Heart right ventricle (tissue), 16 donors: ENCODE results near the gene RDH16. TPM values are rescaled to one million over a fixed set of nuclear protein-coding genes. Genes with fewer than 3 reads are reported as not detected.
"Not testable (repeated sequence)": the region's sequence is repeated elsewhere in the genome, so short reads cannot be mapped to it uniquely, and the experiment has no call there.

Source experiments
- ATAC-seq, 8 donors: fragments of 200-7000 bp; cut with Tn5 transposase; one replicate each; pipeline ENCODE4 v1.9.1; 2020; ENCODE audit warnings: mild to moderate bottlenecking in 8 of 8, moderate library complexity in 8 of 8, moderate number of reproducible peaks in 1 of 8
- DNase-seq, 2 donors: peaks; one replicate each; pipeline ENCODE4 v3.0.0-alpha.2; 2020
- H3K27ac ChIP-seq, 10 donors: fragments of 200-600 bp; sonication (generic) in 2 of 10; one replicate each; pipeline versions ENCODE4 v1.5.0 to v1.8.0; 2020 to 2022; ENCODE audit warnings: mild to moderate bottlenecking in 3 of 10
- H3K27me3 ChIP-seq, 7 donors: fragments of 200-600 bp; one replicate each; pipeline ENCODE4 v1.8.0; 2021 to 2022; ENCODE audit warnings: mild to moderate bottlenecking in 2 of 7
- H3K36me3 ChIP-seq, 9 donors: fragments of 200-600 bp; sonication (generic) in 1 of 9; one replicate each; pipeline versions ENCODE4 v1.5.0 to v1.8.0; 2020 to 2022; ENCODE audit warnings: mild to moderate bottlenecking in 2 of 9
- H3K4me1 ChIP-seq, 9 donors: fragments of 200-600 bp; sonication (generic) in 1 of 9; one replicate each; pipeline versions ENCODE4 v1.5.0 to v1.8.0; 2020 to 2022; ENCODE audit warnings: mild to moderate bottlenecking in 4 of 9
- H3K4me3 ChIP-seq, 10 donors: fragments of 200-600 bp; sonication (generic) in 2 of 10; one replicate each; pipeline versions ENCODE4 v1.5.0 to v1.8.0; 2020 to 2022; ENCODE audit warnings: mild to moderate bottlenecking in 7 of 10, moderate library complexity in 2 of 10
- H3K9me3 ChIP-seq, 11 donors: fragments of 200-600 bp in 10 of 11; sonication (generic) in 2 of 11; one replicate each; pipeline versions ENCODE4 v1.5.0 to v1.8.0; 2013 to 2022; ENCODE audit warnings: mild to moderate bottlenecking in 2 of 11, control low read depth in 1 of 11, moderate library complexity in 1 of 11
- WGBS, 2 donors: extraction: QIAGEN DNeasy Blood & Tissue Kit; methylation state at CpG; one replicate each; pipeline ENCODE4 v1.1.7; 2013; ENCODE audit warnings: inconsistent platforms in 1 of 2; 5-methylcytosine and 5-hydroxymethylcytosine counted together
- intact Hi-C, 10 donors: fragments of 100-400 bp; cut with DNase I; formaldehyde crosslinking; loops; one replicate each; pipeline versions ENCODE4 v1.11.1 to v1.14.2; 2022
- polyA plus RNA-seq, 2 donors: library from polyadenylated mRNA; stranded (reverse); fragments of 200-250 nt; gene quantifications; one replicate each; pipeline ENCODE4 v1.2.3, GENCODE V29; 2013
- total RNA-seq, 10 donors: library from RNA; stranded (reverse); fragmentation: NEBNext Ultra II Directional in 3 of 10; extraction: Animal tissue kit (Norgen Biotek cat#: 25700) in 3 of 10; gene quantifications; one replicate each; pipeline versions ENCODE4 v1.2.1 to v1.2.4, GENCODE V29; 2021 to 2023
- TF ChIP-seq, protein P1 (sequence below), 9 donors: fragments of 200-600 bp; sonication (generic) in 2 of 9; IDR thresholded peaks; one replicate each; pipeline versions ENCODE4 v1.5.0 to v1.8.0; 2021 to 2022; ENCODE audit warnings: antibody characterized with exemption in 9 of 9, mild to moderate bottlenecking in 5 of 9, moderate library complexity in 1 of 9
- donor health status: Arrhythmogenic right ventricular cardiomyopathy.
- donor health status: ischemic (EF 13 %, LVEDD 7.1; RV severe dilation, severe dysfunction).
- donor health status: healthy with polysubstance abuse.
- donor health status: DM: no; HTN: yes; CAD: no.
- donor health status: DM: no; HTN: no; CAD: no.
- donor health status: ischemic (EF 25% LVEDD 6.9; RV normal size, moderate dysfunction).
- donor health status: ischemic (EF 25% LVEDD 5.7; RV mildly dilated, moderate dysfunction).
- donor health status: healthy.
- donor health status: DM: yes; HTN: yes; CAD: no.
- donor health status: Ischemic cardiomyopathy.
- donor health status: ischemic (EF 35%, LVEDD 5.7; RV mildly dilated, moderate dysfunction).
- donor health status: nonischemic (EF 11% LVEDD 7.7; RV severe dilation, severe dysfunction).
- donor health status: DM: yes; HTN: yes; CAD: no.
- donor health status: PGD.
- donor health status: ischemic (EF 29% LVEDD 5.4; RV normal size, mild dysfunction).
- donor health status: nonischemic (EF 23%, LVEDD 6.1; RV moderate dilation, normal function).

Gene RDH16
- total and polyA plus RNA-seq, 12 donors, result 0.12 to 0.59 (median 0.23) TPM; not detected in 2

DNA sequence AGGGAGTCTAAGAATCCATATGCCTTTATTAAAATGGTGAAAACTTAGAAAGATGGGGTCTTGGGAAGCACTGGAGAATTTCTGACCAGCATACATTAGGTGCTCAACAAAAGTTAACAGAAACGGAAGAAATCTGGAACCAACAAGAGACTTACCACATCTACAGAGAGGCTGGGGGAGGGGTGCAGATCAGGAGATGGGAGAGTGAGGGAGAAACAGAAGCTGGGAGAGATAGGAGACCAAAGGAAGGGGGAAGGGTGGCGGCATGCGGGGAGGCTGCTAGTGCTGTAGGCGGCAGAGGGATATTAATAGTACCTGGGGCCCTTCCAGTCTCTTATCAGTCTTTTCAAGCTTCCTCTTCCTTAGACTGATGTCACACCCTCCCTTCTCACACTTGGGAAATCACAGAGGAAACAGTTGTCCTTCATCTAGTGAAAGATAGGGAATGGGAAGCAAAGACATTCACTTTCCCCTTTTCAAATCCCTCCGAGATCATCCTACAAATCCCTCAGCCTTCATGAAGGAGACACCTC is 30.9 kb upstream of the RDH16 start:
- H3K36me3 ChIP-seq, result no peaks in the 10 kb centered on the region
- DNase-seq, result peak; percentile 41 to 57
- 14 to 15% methylated on average over 5 of the region's 5 CpGs for WGBS, 2 donors
- H3K27ac ChIP-seq, result peak overlapping the region in 5 of 10 donors; percentile 26 to 65 (median 41)
- H3K4me1 ChIP-seq, result peaks cover 2 to 46% (median 36%) of the 10 kb centered on the region in 9 donors
- no peak overlapping the region for H3K4me3 ChIP-seq
- H3K27me3 ChIP-seq, result no peaks in the 10 kb centered on the region
- TF ChIP-seq, protein P1, sequence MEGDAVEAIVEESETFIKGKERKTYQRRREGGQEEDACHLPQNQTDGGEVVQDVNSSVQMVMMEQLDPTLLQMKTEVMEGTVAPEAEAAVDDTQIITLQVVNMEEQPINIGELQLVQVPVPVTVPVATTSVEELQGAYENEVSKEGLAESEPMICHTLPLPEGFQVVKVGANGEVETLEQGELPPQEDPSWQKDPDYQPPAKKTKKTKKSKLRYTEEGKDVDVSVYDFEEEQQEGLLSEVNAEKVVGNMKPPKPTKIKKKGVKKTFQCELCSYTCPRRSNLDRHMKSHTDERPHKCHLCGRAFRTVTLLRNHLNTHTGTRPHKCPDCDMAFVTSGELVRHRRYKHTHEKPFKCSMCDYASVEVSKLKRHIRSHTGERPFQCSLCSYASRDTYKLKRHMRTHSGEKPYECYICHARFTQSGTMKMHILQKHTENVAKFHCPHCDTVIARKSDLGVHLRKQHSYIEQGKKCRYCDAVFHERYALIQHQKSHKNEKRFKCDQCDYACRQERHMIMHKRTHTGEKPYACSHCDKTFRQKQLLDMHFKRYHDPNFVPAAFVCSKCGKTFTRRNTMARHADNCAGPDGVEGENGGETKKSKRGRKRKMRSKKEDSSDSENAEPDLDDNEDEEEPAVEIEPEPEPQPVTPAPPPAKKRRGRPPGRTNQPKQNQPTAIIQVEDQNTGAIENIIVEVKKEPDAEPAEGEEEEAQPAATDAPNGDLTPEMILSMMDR (IDR thresholded peaks at IDR 0.05), result no peak
- no peaks in the 10 kb centered on the region for H3K9me3 ChIP-seq
- intact Hi-C loops, result loop anchor here in 9 of 10 donors (1.0 to 10.0 kb wide), 7 partner anchors 146 to 231 kb away; partner anchors contain the start of gene HSD17B6 (in 5 of the 9)
- ATAC-seq, result peak; percentile 65 to 87 (median 83)

DNA sequence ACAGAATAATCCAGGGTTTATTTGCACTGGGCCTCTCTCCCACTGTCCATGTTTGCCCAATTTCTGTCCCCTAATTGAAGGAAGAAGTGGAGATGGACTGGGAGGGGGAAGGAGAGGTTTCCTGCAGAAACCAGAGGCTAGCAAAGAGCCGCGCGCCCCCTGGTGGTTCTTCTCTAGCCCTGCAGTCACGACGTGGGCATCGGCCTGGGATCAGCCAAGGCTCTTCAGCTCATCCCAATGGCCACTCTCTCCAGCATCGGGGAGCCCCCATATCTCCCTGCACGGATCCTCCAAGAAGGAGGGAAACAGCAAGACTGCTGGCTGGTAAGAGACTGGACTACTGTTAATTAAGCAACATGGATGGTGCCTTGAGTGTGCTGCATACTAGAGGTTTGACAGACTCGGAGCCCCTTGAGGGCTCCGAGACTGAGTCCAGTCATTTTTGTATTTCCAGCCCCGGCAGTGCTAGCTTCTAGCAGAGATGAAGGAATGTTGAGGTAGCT is 30.2 kb upstream of the RDH16 start:
- DNase-seq (peak; percentile 75 to 81), ATAC-seq (peak; percentile 72 to 92 (median 84))
- Histone ChIP-seq H3K27ac (peak overlapping the region in 4 of 10 donors; percentile 40 to 65 (median 43)), H3K4me3 (peak overlapping the region in 2 of 10 donors; percentile 6 to 20), H3K4me1 (peaks cover 2 to 46% (median 36%) of the 10 kb centered on the region in 9 donors), H3K36me3 (no peaks in the 10 kb centered on the region), H3K9me3 (no peaks in the 10 kb centered on the region), H3K27me3 (no peaks in the 10 kb centered on the region)
- intact Hi-C loops, result loop anchor here (1.0 to 10.0 kb wide), 7 partner anchors 145 to 230 kb away; partner anchors contain the start of gene HSD17B6 (in 6 of the 10)
- WGBS, 2 donors, result 24% methylated on average over 11 of the region's 11 CpGs
- TF ChIP-seq, protein P1 (IDR thresholded peaks at IDR 0.05), result peak; percentile 81 to 94 (median 91)

DNA sequence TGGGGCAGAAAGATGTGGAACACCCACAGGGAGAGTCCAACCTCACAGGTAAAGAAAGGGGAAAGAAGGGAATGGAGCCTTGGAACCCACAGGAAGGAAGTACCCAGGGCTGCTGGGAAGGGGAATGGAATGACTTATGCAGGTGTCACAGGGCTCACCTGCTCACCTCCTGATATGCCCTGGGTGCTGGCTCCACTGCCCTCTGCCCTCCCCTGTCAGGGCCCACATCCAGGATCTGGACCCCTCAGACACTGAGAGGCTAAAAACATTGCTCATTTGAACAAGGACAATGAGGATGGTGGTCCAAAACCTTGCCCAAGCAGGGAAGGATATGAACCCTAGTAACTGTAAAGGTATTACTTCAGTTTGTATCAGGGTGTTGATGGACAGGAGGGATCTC is 29.6 kb upstream of the RDH16 start:
- ATAC-seq, result no peak
- TF ChIP-seq, protein P1 (IDR thresholded peaks at IDR 0.05), result no peak
- H3K4me3 ChIP-seq, result peak overlapping the region in 1 of 10 donors; percentile 20

DNA sequence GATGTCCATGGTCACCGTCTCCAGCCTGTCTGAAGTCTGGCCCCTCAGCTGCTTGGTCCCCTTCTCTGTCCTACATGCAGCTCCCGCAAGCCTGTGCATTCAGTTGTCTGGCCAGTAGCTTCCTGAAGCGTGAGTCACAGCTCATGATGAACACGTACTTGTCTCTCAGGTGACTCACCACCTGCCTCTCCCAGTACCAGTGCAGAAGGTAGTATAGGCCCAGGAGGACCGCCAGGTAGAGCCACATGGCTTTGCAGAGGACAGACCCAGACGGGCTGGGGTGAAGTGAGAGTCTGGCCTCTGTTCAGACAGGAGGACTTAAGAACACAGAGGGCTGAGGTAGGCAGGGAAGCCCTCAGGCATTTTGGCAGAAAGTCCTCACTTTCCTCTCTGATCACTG is 28.3 kb upstream of the RDH16 start:
- not testable (repeated sequence) for H3K27me3 ChIP-seq, H3K4me3 ChIP-seq, H3K27ac ChIP-seq, ATAC-seq, H3K9me3 ChIP-seq, DNase-seq, H3K36me3 ChIP-seq
- peaks cover 0 to 32% (median 23%) of the 10 kb centered on the region in 9 donors for H3K4me1 ChIP-seq
- 84 to 86% methylated on average over 5 of the region's 6 CpGs for WGBS, 2 donors
- intact Hi-C loops, result loop anchor here in 6 of 10 donors (5.0 to 10.0 kb wide), 4 partner anchors 143 to 228 kb away; partner anchors contain the start of gene HSD17B6 (in 3 of the 6)

More for the DNA sequence above, 29.6 kb upstream of the RDH16 start:
- intact Hi-C loops, result loop anchor here in 7 of 10 donors (1.0 to 10.0 kb wide), 5 partner anchors 145 to 230 kb away; partner anchors contain the start of gene HSD17B6 (in 4 of the 7)
- H3K27me3 ChIP-seq, result no peaks in the 10 kb centered on the region
- peaks cover 2 to 44% (median 36%) of the 10 kb centered on the region in 9 donors for H3K4me1 ChIP-seq
- H3K9me3 ChIP-seq, result no peaks in the 10 kb centered on the region
- no peak for DNase-seq
- no peak overlapping the region for H3K27ac ChIP-seq
- H3K36me3 ChIP-seq, result no peaks in the 10 kb centered on the region
